Epithelial cell of proximal tubule (primary cell): Measurements from ENCODE around the gene INCA1. TPM values are rescaled to one million over a fixed set of nuclear protein-coding genes. Genes with fewer than 3 reads are reported as not detected.

Source experiments
- DNase-seq: peaks from one replicate; pipeline ENCODE4 v3.0.0-alpha.2; 2011; ENCODE audit warnings: low read depth
- H3K4me3 ChIP-seq: 2 replicates; pipeline ENCODE4 v1.5.1; 2011; ENCODE audit warnings: low read depth, mild to moderate bottlenecking, low read length
- CTCF ChIP-seq: conservative IDR thresholded peaks from 2 replicates; pipeline ENCODE4 v1.5.1; 2012; ENCODE audit warnings: low read depth, mild to moderate bottlenecking, low read length
- total RNA-seq: library from RNA; depleted of rRNA; stranded (reverse); fragments of >200 nt; gene quantifications from 2 replicates; pipeline ENCODE4 v1.2.3, GENCODE V29; 2015

The INCA1 gene
- total RNA-seq, 1 donor from 2014 or later, result not detected

- no peak overlapping the region for H3K4me3 ChIP-seq
- TF ChIP-seq CTCF, result no peak
- no peak for DNase-seq
Observed at GRCh38 chr17:5011928-5012327, 14.6 kb upstream of the INCA1 start.

GRCh38 chr17:5003214-5003867 lies 6.0 kb upstream of the INCA1 start:
- H3K4me3 ChIP-seq, result no peak overlapping the region
- no peak for TF ChIP-seq CTCF
- no peak for DNase-seq

- DNase-seq, result no peak
- TF ChIP-seq CTCF, result no peak
- no peak overlapping the region for H3K4me3 ChIP-seq
Observed at GRCh38 chr17:5002121-5002788, 4.9 kb upstream of the INCA1 start.

GRCh38 chr17:5000237-5000639 lies 2.9 kb upstream of the INCA1 start:
- DNase-seq, result no peak
- no peak for TF ChIP-seq CTCF
- H3K4me3 ChIP-seq, result no peak overlapping the region

GRCh38 chr17:4999430-5000093 lies 2.2 kb upstream of the INCA1 start:
- no peak for TF ChIP-seq CTCF
- H3K4me3 ChIP-seq, result peak overlapping the region; percentile 99
- no peak for DNase-seq

GRCh38 chr17:4998732-4999429 lies 1.6 kb upstream of the INCA1 start:
- no peak for DNase-seq
- TF ChIP-seq CTCF, result no peak
- peak overlapping the region; percentile 99 for H3K4me3 ChIP-seq
